ENCODE results near the gene CDC45. TPM values are rescaled to one million over a fixed set of nuclear protein-coding genes. Genes with fewer than 3 reads are reported as not detected.
A peak's percentile ranks its signal among the peaks of the same experiment; 100 is the strongest.

CDC45 gene
- total RNA-seq, 2 experiments from 2014 or later, result 90.2 to 94.3 TPM

DNA sequence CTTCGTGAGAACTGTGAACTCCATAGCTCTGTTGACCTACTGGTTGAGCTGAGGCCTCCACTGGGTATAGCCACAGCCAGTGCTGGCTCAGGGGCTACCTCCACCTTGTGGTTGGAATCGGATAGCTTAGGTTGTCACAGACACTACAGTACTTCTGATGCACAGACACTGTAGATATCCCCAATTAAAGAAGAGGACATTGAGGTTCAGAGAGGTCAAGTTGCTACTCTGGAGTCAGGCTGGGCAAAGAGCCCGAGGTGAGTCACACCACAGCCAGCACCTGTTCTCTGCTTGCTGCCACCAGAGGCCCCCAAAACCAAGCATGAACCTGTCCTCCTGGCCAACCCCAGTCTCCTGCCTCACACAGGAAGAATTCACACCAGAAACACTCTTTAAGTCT is 6.1 kb upstream of the CDC45 start:
- Mint-ChIP-seq H3K27ac (no peak overlapping the region), H3K36me3 (ENCODE audit: low read depth) (peaks cover 43% of the 10 kb centered on the region)
- POLR2A ChIA-PET, result no interaction called here

GRCh38 chr22:19476023-19476422 is 3.7 kb upstream of the CDC45 start:
- no peak overlapping the region for H3K4me3 Mint-ChIP-seq
- ChIA-PET CTCF (no interaction called here), POLR2A (no interaction called here)
- peaks cover 28% of the 10 kb centered on the region for H3K4me1 Mint-ChIP-seq (ENCODE audit: low read depth)
- DNase-seq, result no peak
- no peaks in the 10 kb centered on the region for H3K27me3 Mint-ChIP-seq (ENCODE audit: low read depth)
- H3K27ac Mint-ChIP-seq, result no peak overlapping the region
- no peak for ATAC-seq
- H3K9me3 Mint-ChIP-seq (ENCODE audit: insufficient read depth), result no peaks in the 10 kb centered on the region
- H3K36me3 Mint-ChIP-seq (ENCODE audit: low read depth), result peaks cover 37% of the 10 kb centered on the region

More for the DNA sequence above, 6.1 kb upstream of the CDC45 start:
- H3K4me1 Mint-ChIP-seq (ENCODE audit: low read depth), result peaks cover 18% of the 10 kb centered on the region
- CTCF ChIA-PET, result interaction anchor here (0.7 to 2.3 kb wide), 2 partner anchors 10 to 157 kb away, joined by 3 to 6 read pairs; no protein-coding TSS in a partner anchor
- DNase-seq (no peak), ATAC-seq (no peak)
- no peaks in the 10 kb centered on the region for H3K27me3 Mint-ChIP-seq (ENCODE audit: low read depth)
- H3K4me3 Mint-ChIP-seq, result no peak overlapping the region
- no peaks in the 10 kb centered on the region for H3K9me3 Mint-ChIP-seq (ENCODE audit: insufficient read depth)

- ChIA-PET CTCF (interaction anchor here (0.8 to 2.7 kb wide), 15 partner anchors 8 to 367 kb away, joined by 3 to 29 read pairs (median 5); partner anchors contain the start of genes ESS2 and SLC25A1), POLR2A (interaction anchor here (0.7 to 3.5 kb wide), 4 partner anchors 30 to 54 kb away, joined by 3 to 20 read pairs (median 4); partner anchors contain the start of genes HIRA and MRPL40)
- Mint-ChIP-seq H3K9me3 (ENCODE audit: insufficient read depth) (no peaks in the 10 kb centered on the region), H3K4me3 (peak overlapping the region; percentile 99), H3K4me1 (ENCODE audit: low read depth) (peaks cover 29% of the 10 kb centered on the region), H3K36me3 (ENCODE audit: low read depth) (peaks cover 30% of the 10 kb centered on the region), H3K27ac (peak overlapping the region; percentile 81), H3K27me3 (ENCODE audit: low read depth) (no peaks in the 10 kb centered on the region)
- ATAC-seq (no peak), DNase-seq (no peak)
These were observed 2.2 kb upstream of the CDC45 start for GRCh38 chr22:19477321-19478044.

DNA sequence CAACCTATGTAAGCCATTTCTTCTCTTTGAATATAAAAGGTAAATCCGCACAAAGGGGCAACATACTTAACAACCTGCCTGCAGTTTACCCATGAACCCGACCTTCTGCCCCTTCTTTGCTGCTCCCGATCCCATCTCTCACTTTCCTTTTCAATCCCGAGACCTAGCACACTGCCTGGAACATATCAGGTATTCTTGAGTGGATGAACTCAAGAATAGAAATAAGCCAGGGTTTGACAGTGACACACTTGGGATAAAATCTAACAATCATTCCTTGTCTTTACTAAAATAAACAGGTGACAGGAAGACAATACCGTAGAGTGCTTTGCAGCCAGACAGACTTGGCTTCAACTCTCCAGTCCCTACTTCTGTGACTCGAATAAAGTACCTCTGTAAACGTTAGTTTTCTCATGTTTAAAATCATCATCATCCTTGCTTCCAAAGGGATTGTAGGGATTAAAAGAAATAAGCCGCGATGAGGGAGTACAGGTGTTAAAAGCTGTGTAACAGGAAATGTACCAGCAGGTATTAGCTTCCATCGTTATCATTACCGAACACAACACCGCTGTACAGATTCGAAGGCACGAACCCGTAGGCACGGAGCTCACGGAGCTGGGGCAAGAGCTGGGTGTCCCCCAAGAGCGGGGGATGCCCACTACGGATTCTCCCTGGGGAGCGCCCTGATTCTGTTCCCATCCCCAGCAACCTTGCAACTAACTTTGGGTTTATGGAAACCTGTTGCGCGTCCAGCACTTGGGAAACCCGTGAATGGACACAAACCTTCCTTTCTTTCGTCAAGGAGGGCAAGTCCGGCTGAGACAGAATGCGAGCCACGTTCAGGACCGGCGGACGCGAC is 1.4 kb upstream of the CDC45 start:
- peaks cover 32% of the 10 kb centered on the region for H3K36me3 Mint-ChIP-seq (ENCODE audit: low read depth)

GRCh38 chr22:19478901-19479354 is 792 bp upstream of the CDC45 start, which contains the start of gene UFD1:
TSS of gene UFD1 (minus strand) at chr22:19479193. CDS start at chr22:19479085, 108 bp downstream.
- ATAC-seq (peak; percentile 61), DNase-seq (peak; percentile 87)
- peaks cover 29% of the 10 kb centered on the region for H3K4me1 Mint-ChIP-seq (ENCODE audit: low read depth)
- H3K27ac Mint-ChIP-seq, result peak within 1 kb of the TSS; percentile 98
- H3K4me3 Mint-ChIP-seq, result peak within 1 kb of the TSS; percentile 99
- ChIA-PET CTCF (interaction anchor here (1.2 to 2.7 kb wide), 9 partner anchors 28 to 335 kb away, joined by 3 to 29 read pairs (median 7); partner anchors contain the start of genes ESS2 and SLC25A1), POLR2A (interaction anchor here (0.7 to 3.5 kb wide), 9 partner anchors 10 to 357 kb away, joined by 3 to 20 read pairs (median 5); partner anchors contain the start of genes C22orf39, DGCR2, ESS2 and HIRA)
- H3K36me3 Mint-ChIP-seq (ENCODE audit: low read depth), result peaks cover 32% of the 10 kb centered on the region
- H3K9me3 Mint-ChIP-seq (ENCODE audit: insufficient read depth), result no peaks in the 10 kb centered on the region
- no peaks in the 10 kb centered on the region for H3K27me3 Mint-ChIP-seq (ENCODE audit: low read depth)

More for the DNA sequence above, 1.4 kb upstream of the CDC45 start:
- CTCF ChIA-PET, result interaction anchor here (0.8 to 2.7 kb wide), 13 partner anchors 7 to 334 kb away, joined by 3 to 29 read pairs (median 6); partner anchors contain the start of genes ESS2 and SLC25A1
- DNase-seq (peak; percentile 37), ATAC-seq (no peak)
- Mint-ChIP-seq H3K4me1 (ENCODE audit: low read depth) (peaks cover 29% of the 10 kb centered on the region), H3K9me3 (ENCODE audit: insufficient read depth) (no peaks in the 10 kb centered on the region), H3K27ac (peak overlapping the region; percentile 81), H3K27me3 (ENCODE audit: low read depth) (no peaks in the 10 kb centered on the region), H3K4me3 (peak overlapping the region; percentile 99)
- POLR2A ChIA-PET, result interaction anchor here (1.0 to 3.5 kb wide), 4 partner anchors 9 to 55 kb away, joined by 3 to 20 read pairs (median 7); partner anchors contain the start of genes C22orf39, HIRA and MRPL40

- no peak for ATAC-seq
- CTCF ChIA-PET, result interaction anchor here (1.0 to 2.4 kb wide), 5 partner anchors 9 to 301 kb away, joined by 3 to 15 read pairs (median 5); partner anchors contain the start of gene SLC25A1
These were observed 451 bp downstream of the CDC45 start for GRCh38 chr22:19480173-19480568.

GRCh38 chr22:19480789-19481188 is 1.1 kb downstream of the CDC45 start:
- ATAC-seq, result no peak
- peaks cover 27% of the 10 kb centered on the region for H3K4me1 Mint-ChIP-seq (ENCODE audit: low read depth)
- CTCF ChIA-PET, result interaction anchor here (1.8 to 2.4 kb wide), 2 partner anchors 8 to 149 kb away, joined by 5 to 15 read pairs; no protein-coding TSS in a partner anchor
- H3K4me3 Mint-ChIP-seq, result peak overlapping the region; percentile 99
- no peak for DNase-seq
- POLR2A ChIA-PET, result interaction anchor here (0.6 to 3.5 kb wide), 5 partner anchors 9 to 149 kb away, joined by 3 to 20 read pairs (median 5); partner anchors contain the start of genes HIRA and MRPL40
- no peaks in the 10 kb centered on the region for H3K27me3 Mint-ChIP-seq (ENCODE audit: low read depth)
- H3K27ac Mint-ChIP-seq, result no peak overlapping the region
- H3K9me3 Mint-ChIP-seq (ENCODE audit: insufficient read depth), result no peaks in the 10 kb centered on the region
- H3K36me3 Mint-ChIP-seq (ENCODE audit: low read depth), result peaks cover 39% of the 10 kb centered on the region

More at GRCh38 chr22:19480173-19480568, 451 bp downstream of the CDC45 start:
- Mint-ChIP-seq H3K27ac (peak overlapping the region; percentile 98), H3K9me3 (ENCODE audit: insufficient read depth) (no peaks in the 10 kb centered on the region), H3K27me3 (ENCODE audit: low read depth) (no peaks in the 10 kb centered on the region), H3K4me1 (ENCODE audit: low read depth) (peaks cover 31% of the 10 kb centered on the region), H3K36me3 (ENCODE audit: low read depth) (peaks cover 41% of the 10 kb centered on the region), H3K4me3 (peak overlapping the region; percentile 99)
- POLR2A ChIA-PET, result interaction anchor here (0.6 to 3.5 kb wide), 15 partner anchors 10 to 1330 kb away, joined by 3 to 20 read pairs (median 4); partner anchors contain the start of genes C22orf39, ESS2, HIRA and MRPL40
- no peak for DNase-seq

DNA sequence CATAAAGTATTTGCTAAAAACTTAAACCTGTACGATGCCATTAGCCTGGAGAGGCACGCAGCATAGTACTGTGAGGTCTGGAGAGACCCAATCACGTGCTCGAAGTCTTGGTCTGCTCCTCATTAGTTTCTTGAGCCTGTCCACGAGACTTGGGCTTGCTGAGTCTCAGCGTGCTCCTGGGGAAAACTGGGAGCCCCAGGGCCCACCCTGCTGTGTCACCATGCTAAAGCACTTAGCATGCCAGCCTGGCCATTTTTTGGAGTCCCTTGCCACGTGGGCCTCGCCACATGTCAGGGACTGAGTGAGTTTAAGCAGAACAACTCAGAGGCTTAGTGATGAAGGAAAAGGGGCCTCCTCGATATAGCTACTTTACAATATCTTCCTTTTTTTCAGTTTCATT is 2.6 kb downstream of the CDC45 start:
- no peak overlapping the region for H3K4me3 Mint-ChIP-seq
- no peak overlapping the region for H3K27ac Mint-ChIP-seq
- ATAC-seq, result no peak
- peaks cover 41% of the 10 kb centered on the region for H3K36me3 Mint-ChIP-seq (ENCODE audit: low read depth)
- ChIA-PET POLR2A (no interaction called here), CTCF (no interaction called here)
- H3K27me3 Mint-ChIP-seq (ENCODE audit: low read depth), result no peaks in the 10 kb centered on the region
- no peaks in the 10 kb centered on the region for H3K9me3 Mint-ChIP-seq (ENCODE audit: insufficient read depth)
- peaks cover 21% of the 10 kb centered on the region for H3K4me1 Mint-ChIP-seq (ENCODE audit: low read depth)
- DNase-seq, result no peak

DNA sequence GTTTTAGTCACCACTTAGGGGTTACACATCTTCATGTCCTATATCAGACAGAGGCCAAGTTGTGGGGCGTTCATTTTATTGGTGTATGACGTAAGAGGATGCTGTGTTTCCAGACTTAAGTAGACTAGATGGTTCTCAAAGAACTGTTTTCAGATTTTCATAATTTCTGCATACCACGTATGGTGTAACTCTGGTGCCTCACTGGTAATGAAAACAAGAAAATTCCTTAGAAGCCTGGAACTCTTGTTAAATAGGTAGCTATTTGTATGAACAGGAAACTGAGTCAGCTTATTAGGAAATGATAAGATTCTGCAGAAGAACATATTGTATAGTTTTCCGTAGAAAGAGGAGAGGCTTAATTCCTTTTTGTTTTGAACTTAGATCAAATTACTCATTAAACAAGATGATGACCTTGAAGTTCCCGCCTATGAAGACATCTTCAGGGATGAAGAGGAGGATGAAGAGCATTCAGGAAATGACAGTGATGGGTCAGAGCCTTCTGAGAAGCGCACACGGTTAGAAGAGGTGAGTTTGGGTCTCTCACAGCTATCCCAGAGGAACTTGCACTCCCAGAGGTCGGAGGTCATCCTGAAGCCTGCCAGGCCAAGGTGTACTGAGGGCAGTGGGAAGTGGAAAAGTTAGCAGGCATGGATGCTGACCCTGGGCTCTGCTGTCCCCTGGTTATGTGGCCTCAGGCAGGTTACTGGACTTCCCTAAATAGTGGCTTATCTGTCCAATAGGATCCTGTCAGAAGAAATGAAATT is 3.9 kb downstream of the CDC45 start:
- Mint-ChIP-seq H3K27ac (peak overlapping the region; percentile 65), H3K9me3 (ENCODE audit: insufficient read depth) (no peaks in the 10 kb centered on the region), H3K4me1 (ENCODE audit: low read depth) (peaks cover 14% of the 10 kb centered on the region), H3K27me3 (ENCODE audit: low read depth) (no peaks in the 10 kb centered on the region), H3K36me3 (ENCODE audit: low read depth) (peaks cover 51% of the 10 kb centered on the region), H3K4me3 (no peak overlapping the region)
- ChIA-PET POLR2A (no interaction called here), CTCF (no interaction called here)
- DNase-seq (no peak), ATAC-seq (no peak)

- no peak overlapping the region for H3K27ac Mint-ChIP-seq
- H3K4me1 Mint-ChIP-seq (ENCODE audit: low read depth), result peaks cover 11% of the 10 kb centered on the region
- no peak overlapping the region for H3K4me3 Mint-ChIP-seq
- DNase-seq (no peak), ATAC-seq (no peak)
- no peaks in the 10 kb centered on the region for H3K27me3 Mint-ChIP-seq (ENCODE audit: low read depth)
- POLR2A ChIA-PET, result no interaction called here
- CTCF ChIA-PET, result no interaction called here
- H3K9me3 Mint-ChIP-seq (ENCODE audit: insufficient read depth), result no peaks in the 10 kb centered on the region
- peaks cover 56% of the 10 kb centered on the region for H3K36me3 Mint-ChIP-seq (ENCODE audit: low read depth)
These were observed 8.6 kb downstream of the CDC45 start for GRCh38 chr22:19488285-19488684.

All from activated CD8-positive, alpha-beta T cell treated with anti-CD3 and anti-CD28 coated beads, Interleukin-2, amount 10 ng/mL, durations not matched to agents 7 days and 5 days (primary cell).